Natural killer cell (primary cell): Measurements from ENCODE around the gene ZNF646. TPM values are rescaled to one million over a fixed set of nuclear protein-coding genes. Genes with fewer than 3 reads are reported as not detected.

ENCODE experiments used
- ATAC-seq, 3 donors: fragments of 150-1000 bp in 2 of 3; fragments of 200-7000 bp in 1 of 3; cut with Tn5 transposase; 1 replicate in 1 of 3; 2 replicates in 2 of 3; pipeline ENCODE4 v1.10.0; 2021; ENCODE audit warnings: mild to moderate bottlenecking in 2 of 3, moderate library complexity in 2 of 3
- DNase-seq, 2 donors: peaks; one replicate each; pipeline versions ENCODE4 v3.0.0 to v3.0.0-alpha.2; 2013 to 2021; ENCODE audit warnings: mixed read lengths in 1 of 2
- H3K27ac ChIP-seq: one replicate; pipeline ENCODE4 v1.5.1; 2013; ENCODE audit warnings: mild to moderate bottlenecking, low read length
- H3K27me3 ChIP-seq: one replicate; pipeline ENCODE4 v1.6.1; 2013; ENCODE audit warnings: low read length; ENCODE audit not compliant: control insufficient read depth, insufficient read depth
- H3K36me3 ChIP-seq: one replicate; pipeline ENCODE4 v1.6.1; 2013; ENCODE audit warnings: low read length; ENCODE audit not compliant: control insufficient read depth, insufficient read depth
- H3K4me1 ChIP-seq: one replicate; pipeline ENCODE4 v1.6.1; 2013; ENCODE audit warnings: low read length; ENCODE audit not compliant: control insufficient read depth, insufficient read depth
- H3K4me3 ChIP-seq: one replicate; pipeline ENCODE4 v1.5.1; 2013; ENCODE audit warnings: low read length
- H3K9me3 ChIP-seq: one replicate; pipeline ENCODE4 v1.6.1; 2013; ENCODE audit warnings: low read length; ENCODE audit not compliant: control insufficient read depth, insufficient read depth
- H3K27ac Mint-ChIP-seq, 2 donors: one replicate each; pipeline ENCODE4 v1.8.0; 2022; ENCODE audit warnings: mild to moderate bottlenecking in 2 of 2, mixed read lengths in 2 of 2, moderate library complexity in 1 of 2
- H3K27me3 Mint-ChIP-seq, 2 donors: one replicate each; pipeline ENCODE4 v1.8.0; 2022; ENCODE audit warnings: low read depth in 2 of 2, mixed read lengths in 2 of 2
- H3K36me3 Mint-ChIP-seq: one replicate; pipeline ENCODE4 v1.8.0; 2022; ENCODE audit warnings: mixed read lengths
- H3K4me1 Mint-ChIP-seq, 2 donors: one replicate each; pipeline ENCODE4 v1.8.0; 2022; ENCODE audit warnings: mixed read lengths in 2 of 2
- H3K4me3 Mint-ChIP-seq: one replicate; pipeline ENCODE4 v1.8.0; 2022; ENCODE audit warnings: mild to moderate bottlenecking, moderate library complexity, mixed read lengths
- H3K9me3 Mint-ChIP-seq, 2 donors: one replicate each; pipeline ENCODE4 v1.8.0; 2022; ENCODE audit warnings: mixed read lengths in 2 of 2
- CTCF ChIP-seq: fragments of 200-600 bp; IDR thresholded peaks from one replicate; pipeline ENCODE4 v1.8.0; 2022; ENCODE audit warnings: antibody characterized with exemption
- WGBS: methylation state at CpG from one replicate; pipeline ENCODE4 v1.1.7; 2013; ENCODE audit warnings: missing lambda C conversion rate; ENCODE audit not compliant: insufficient coverage; 5-methylcytosine and 5-hydroxymethylcytosine counted together
- intact Hi-C: fragments of 100-400 bp; cut with micrococcal nuclease; formaldehyde crosslinking; loops from one replicate; pipeline ENCODE4 v1.14.2; 2022
- total RNA-seq, 4 donors: library from RNA; stranded (reverse); fragments of 120-200 nt in 1 of 4; gene quantifications; one replicate each; pipeline versions ENCODE4 v1.2.3 to v1.2.4, GENCODE V29; 2013 to 2022

Gene ZNF646
- total RNA-seq, 3 donors from 2014 or later (not counting 1 experiment from before 2014, with no cell fraction given): 22.0 to 31.1 (median 30.1) TPM

GRCh38 chr16:31081428-31082351 lies 7.5 kb downstream of the ZNF646 start:
- Histone ChIP-seq H3K36me3 (peaks cover 80% of the 10 kb centered on the region), H3K4me3 (no peak overlapping the region), H3K9me3 (no peaks in the 10 kb centered on the region), H3K4me1 (peaks cover 34% of the 10 kb centered on the region), H3K27ac (no peak overlapping the region), H3K27me3 (no peaks in the 10 kb centered on the region)
- Mint-ChIP-seq H3K4me3 (no peak overlapping the region), H3K27ac (peak overlapping the region; percentile 43 to 89), H3K36me3 (peaks cover 7% of the 10 kb centered on the region), H3K4me1 (peaks cover 30 to 57% of the 10 kb centered on the region in 2 donors), H3K9me3 (no peaks in the 10 kb centered on the region), H3K27me3 (no peaks in the 10 kb centered on the region)
- intact Hi-C loops: no loop called here
- no peak for ATAC-seq
- no peak for TF ChIP-seq CTCF
- 94% methylated on average over 26 of the region's 26 CpGs for WGBS
- no peak for DNase-seq

- no peaks in the 10 kb centered on the region for H3K9me3 Mint-ChIP-seq
- Histone ChIP-seq H3K4me1 (peaks cover 34% of the 10 kb centered on the region), H3K27ac (no peak overlapping the region), H3K4me3 (no peak overlapping the region), H3K36me3 (peaks cover 76% of the 10 kb centered on the region), H3K27me3 (no peaks in the 10 kb centered on the region), H3K9me3 (no peaks in the 10 kb centered on the region)
- H3K27me3 Mint-ChIP-seq: no peaks in the 10 kb centered on the region
- H3K27ac Mint-ChIP-seq: peak overlapping the region; percentile 43 to 89
- H3K36me3 Mint-ChIP-seq: peaks cover 7% of the 10 kb centered on the region
- intact Hi-C loops: no loop called here
- no peak overlapping the region for H3K4me3 Mint-ChIP-seq
- no peak for TF ChIP-seq CTCF
- ATAC-seq: no peak
- H3K4me1 Mint-ChIP-seq: peaks cover 30 to 57% of the 10 kb centered on the region in 2 donors
- DNase-seq: no peak
- 94% methylated on average over 14 of the region's 14 CpGs for WGBS
Observed at GRCh38 chr16:31082368-31083045, 8.3 kb downstream of the ZNF646 start.

- no peak overlapping the region for H3K27ac ChIP-seq
- no peak overlapping the region for H3K4me3 Mint-ChIP-seq
- H3K4me3 ChIP-seq: no peak overlapping the region
- H3K27me3 ChIP-seq: no peaks in the 10 kb centered on the region
- peak overlapping the region in 1 of 2 donors; percentile 57 for H3K27ac Mint-ChIP-seq
- ATAC-seq (no peak), DNase-seq (no peak)
- WGBS: no CpG with 5 or more reads among the region's 9 CpGs
- H3K9me3 ChIP-seq: no peaks in the 10 kb centered on the region
- peaks cover 71% of the 10 kb centered on the region for H3K36me3 ChIP-seq
- H3K9me3 Mint-ChIP-seq: no peaks in the 10 kb centered on the region
- H3K27me3 Mint-ChIP-seq: no peaks in the 10 kb centered on the region
- H3K36me3 Mint-ChIP-seq: peaks cover 3% of the 10 kb centered on the region
- TF ChIP-seq CTCF: no peak
- peaks cover 24 to 53% of the 10 kb centered on the region in 2 donors for H3K4me1 Mint-ChIP-seq
- peaks cover 34% of the 10 kb centered on the region for H3K4me1 ChIP-seq
- intact Hi-C loops: no loop called here
Observed at GRCh38 chr16:31083081-31083480, 8.9 kb downstream of the ZNF646 start.
